GM12878 (cell line): ENCODE measurements around the gene RNU5B-1. TPM values are rescaled to one million over a fixed set of nuclear protein-coding genes. Genes with fewer than 3 reads are reported as not detected.

Experiments
- BRCA1 ChIP-seq: IDR thresholded peaks from 2 replicates; pipeline ENCODE4 v1.6.1; 2011; ENCODE audit warnings: low read depth, low read length, improper control_type of control experiment
- CHD1 ChIP-seq: IDR thresholded peaks from 2 replicates; pipeline ENCODE4 v1.6.1; 2012; ENCODE audit warnings: low read depth, low read length, improper control_type of control experiment
- CREB1 ChIP-seq: IDR thresholded peaks from 2 replicates; pipeline ENCODE4 v1.6.1; 2012; ENCODE audit warnings: low read depth, mild to moderate bottlenecking, inconsistent platforms
- CTCF ChIP-seq, 3 experiments: IDR thresholded peaks in 2 of 3; conservative IDR thresholded peaks in 1 of 3; 2 replicates each; pipeline ENCODE4 v1.5.1; 2011; ENCODE audit warnings: low read depth in 3 of 3, low read length in 3 of 3, mild to moderate bottlenecking in 3 of 3, control low read depth in 2 of 3, moderate library complexity in 2 of 3, inconsistent platforms in 1 of 3, mixed read lengths in 1 of 3; ENCODE audit not compliant: control insufficient read depth in 2 of 3, insufficient read depth in 1 of 3; ENCODE audit errors: extremely low read depth in 1 of 3
- CUX1 ChIP-seq: IDR thresholded peaks from 2 replicates; pipeline ENCODE4 v1.6.1; 2012; ENCODE audit warnings: improper control_type of control experiment, low read depth, low read length; ENCODE audit not compliant: insufficient replicate concordance
- E4F1 ChIP-seq: fragments of 450-650 bp; IDR thresholded peaks from 2 replicates; pipeline ENCODE4 v1.6.1; 2018; ENCODE audit warnings: borderline replicate concordance, mild to moderate bottlenecking; ENCODE audit not compliant: partially characterized antibody
- IKZF2 ChIP-seq, 2 experiments: fragments of 450-650 bp; IDR thresholded peaks; 2 replicates each; pipeline ENCODE4 v1.6.1; 2017; ENCODE audit warnings: mild to moderate bottlenecking in 2 of 2, moderate library complexity in 2 of 2
- IRF5 ChIP-seq: fragments of 450-650 bp; IDR thresholded peaks from 2 replicates; pipeline ENCODE4 v1.6.1; 2017; ENCODE audit warnings: borderline replicate concordance
- KAT2A ChIP-seq: conservative IDR thresholded peaks from 2 replicates; pipeline ENCODE4 v1.6.1; 2011; ENCODE audit warnings: low read depth, low read length; ENCODE audit not compliant: control insufficient read depth
- PAX5 ChIP-seq: IDR thresholded peaks from 2 replicates; pipeline ENCODE4 v1.6.1; 2011; ENCODE audit warnings: low read depth, low read length, borderline replicate concordance
- TBL1XR1 ChIP-seq: IDR thresholded peaks from 2 replicates; pipeline ENCODE4 v1.6.1; 2012; ENCODE audit warnings: low read depth, low read length, improper control_type of control experiment
- TCF7 ChIP-seq: IDR thresholded peaks from 2 replicates; pipeline ENCODE4 v1.6.1; 2014; ENCODE audit warnings: antibody characterized with exemption, borderline replicate concordance
- USF2 ChIP-seq: IDR thresholded peaks from 2 replicates; pipeline ENCODE4 v1.6.1; 2011; ENCODE audit warnings: low read depth, low read length, improper control_type of control experiment, borderline replicate concordance
- WRNIP1 ChIP-seq: IDR thresholded peaks from 2 replicates; pipeline ENCODE4 v1.6.1; 2011; ENCODE audit warnings: low read depth, low read length, improper control_type of control experiment, borderline replicate concordance
- ZBTB33 ChIP-seq: fragments of 450-650 bp; IDR thresholded peaks from 2 replicates; pipeline ENCODE4 v1.6.1; 2017; ENCODE audit warnings: mild to moderate bottlenecking
- polyA plus RNA-seq, 11 experiments: library from polyadenylated mRNA; depleted of rRNA in 4 of 11; unstranded in 6 of 11; stranded (reverse) in 5 of 11; fragments of >200 nt; fragmentation: Nextera tagmentation in 4 of 11; fragmentation: Illumina TruSeq in 1 of 11; extraction: Ambion mirVana in 4 of 11; extraction: Trizol in 1 of 11; gene quantifications; 1 replicate in 1 of 11; 2 replicates in 10 of 11; pipeline versions ENCODE4 v1.2.1 to v1.2.3, GENCODE V29; 2011 to 2016; ENCODE audit warnings: inconsistent platforms in 2 of 11, missing spikeins in 2 of 11, low read depth in 1 of 11
- total RNA-seq, 4 experiments: library from RNA; depleted of rRNA in 3 of 4; stranded (reverse); fragments of >200 nt in 3 of 4; fragmentation: Illumina TruSeq in 1 of 4; extraction: Trizol in 1 of 4; gene quantifications; 2 replicates each; pipeline versions ENCODE4 v1.2.1 to v1.2.3, GENCODE V29; 2013 to 2021

RNU5B-1 gene
- total and polyA plus RNA-seq, 10 of the 15 experiments (the other 5 are each of a cell fraction or from before 2014, with no cell fraction given): 19.1 TPM; not detected in 9

- TF ChIP-seq E4F1: no peak
- TF ChIP-seq IRF5: no peak
- no peak for TF ChIP-seq TBL1XR1
- no peak for TF ChIP-seq CTCF (IDR thresholded peaks at IDR 0.05 in 2 of 3, conservative IDR thresholded peaks at IDR 0.05 in 1 of 3; ENCODE audit: control insufficient read depth in 2 of 3, extremely low read depth in 1 of 3, insufficient read depth in 1 of 3, low read depth in 3 of 3, low read length in 3 of 3)
- no peak for TF ChIP-seq KAT2A
- no peak for TF ChIP-seq CHD1
- TF ChIP-seq ZBTB33: no peak
- no peak for TF ChIP-seq TCF7
- TF ChIP-seq USF2: no peak
- TF ChIP-seq CREB1: no peak
- TF ChIP-seq PAX5: no peak
- peak; percentile 94; the same call in 1 of the 2 replicates for TF ChIP-seq WRNIP1
- peak; percentile 51 for TF ChIP-seq CUX1
- peak in 1 of 2 experiments; percentile 43; a peak in 1 of 4 replicates for TF ChIP-seq IKZF2 (IDR thresholded peaks at IDR 0.05)
- no peak; the same call in 1 of the 2 replicates for TF ChIP-seq BRCA1
Measured at GRCh38 chr15:65305150-65305758, 777 bp downstream of the RNU5B-1 start (continued).
